GM21515 (cell line): ENCODE measurements around the gene SHISA2.

Experiments used
- ATAC-seq: cut with Tn5 transposase; IDR thresholded peaks from one replicate; pipeline ENCODE4 v1.9.1; 2021; ENCODE audit not compliant: unreplicated experiment

The SHISA2 gene

GRCh38 chr13:26019881-26020870 lies 31.6 kb downstream of the SHISA2 start:
- ATAC-seq, result no peak

- no peak for ATAC-seq
Measured at GRCh38 chr13:26019251-26019650, 32.6 kb downstream of the SHISA2 start.

- no peak for ATAC-seq
Measured at GRCh38 chr13:26017932-26018665, 33.7 kb downstream of the SHISA2 start.

- ATAC-seq, result no peak
Measured at GRCh38 chr13:26017196-26017921, 34.5 kb downstream of the SHISA2 start.

- no peak for ATAC-seq
Measured at GRCh38 chr13:26016189-26016588, 35.6 kb downstream of the SHISA2 start.

- ATAC-seq, result no peak
Measured at GRCh38 chr13:26015271-26016125, 36.3 kb downstream of the SHISA2 start.

- no peak for ATAC-seq
Measured at GRCh38 chr13:26012995-26013394, 38.8 kb downstream of the SHISA2 start.

GRCh38 chr13:26011996-26012821 lies 39.6 kb downstream of the SHISA2 start:
- ATAC-seq, result no peak

- no peak for ATAC-seq
Measured at GRCh38 chr13:26011208-26011573, 40.6 kb downstream of the SHISA2 start.

- no peak for ATAC-seq
Measured at GRCh38 chr13:26010487-26011207, 41.2 kb downstream of the SHISA2 start.

- ATAC-seq, result no peak
Measured at GRCh38 chr13:26007261-26008125, 44.3 kb downstream of the SHISA2 start.
